SIG-M5 treated with dmso at 0.1 percent for 504 hours (cell line): Measurements from ENCODE around the gene CHRD.
"Not testable (repeated sequence)": the region's sequence is repeated elsewhere in the genome, so short reads cannot be mapped to it uniquely, and the experiment has no call there.

ENCODE experiments used
- DNase-seq: peaks from one replicate; lab custom pipeline; 2025; ENCODE audit not compliant: unreplicated experiment; lab: John Stamatoyannopoulos, UW

The CHRD gene

GRCh38 chr3:184379358-184380184 lies at the start of gene CHRD:
TSS of gene CHRD (plus strand) at chr3:184380054. CDS start at chr3:184380319, 265 bp downstream.
- DNase-seq = no peak

DNA sequence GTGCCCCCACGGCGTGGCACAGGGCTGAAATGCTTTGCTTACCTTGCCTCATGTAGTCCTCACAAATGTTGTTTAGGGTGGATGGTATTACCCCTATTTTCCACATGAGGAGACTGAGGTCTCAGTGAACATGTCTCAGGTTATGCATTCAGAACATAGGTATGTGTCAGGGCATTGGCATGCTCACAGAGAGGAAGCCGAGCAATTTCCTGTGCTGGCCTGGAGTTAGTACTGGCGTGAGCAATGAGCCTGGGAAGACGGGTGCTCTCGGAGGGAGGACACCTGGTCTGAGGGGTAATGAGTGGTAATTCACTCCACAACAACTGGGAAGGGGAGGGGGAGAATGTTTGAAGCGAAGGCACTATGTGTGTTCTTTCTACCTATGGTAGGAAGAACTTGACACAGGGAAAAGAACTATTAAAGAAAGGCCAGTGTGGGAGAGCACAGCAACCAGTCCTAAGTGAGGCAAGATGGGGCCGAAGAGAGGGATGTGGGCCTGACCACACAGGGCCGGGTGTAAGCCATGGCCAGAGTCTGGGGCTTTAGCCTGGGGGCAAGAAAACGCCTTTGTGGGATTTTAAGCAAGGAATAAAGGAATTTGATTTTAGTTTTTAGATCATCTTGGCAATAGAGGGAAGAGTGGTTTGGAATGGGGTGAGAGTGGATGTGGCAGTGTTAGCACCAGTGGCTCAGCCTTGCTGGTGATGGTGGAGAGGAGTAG lies 47.3 kb upstream of the CHRD start:
- DNase-seq = no peak

DNA sequence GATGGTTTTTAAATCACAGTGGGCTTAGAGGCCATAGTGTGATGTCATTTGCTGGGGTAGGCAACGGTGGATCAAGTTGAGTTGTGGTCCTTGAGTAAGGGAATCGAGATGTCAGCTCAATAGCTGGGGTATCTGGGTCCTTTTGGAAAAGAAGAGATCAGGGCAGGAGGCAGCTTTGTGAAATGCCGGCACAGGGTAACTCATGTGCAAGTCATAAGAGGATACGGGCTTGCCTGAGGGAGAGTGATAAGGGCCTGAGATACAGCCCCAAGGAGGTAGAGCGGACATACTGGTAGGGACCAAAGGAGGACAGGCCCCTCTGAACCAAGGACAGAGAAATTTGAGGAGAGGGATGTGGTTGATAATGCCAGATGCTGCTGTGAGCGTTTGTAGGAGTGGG lies 46.7 kb upstream of the CHRD start:
- DNase-seq = no peak

DNA sequence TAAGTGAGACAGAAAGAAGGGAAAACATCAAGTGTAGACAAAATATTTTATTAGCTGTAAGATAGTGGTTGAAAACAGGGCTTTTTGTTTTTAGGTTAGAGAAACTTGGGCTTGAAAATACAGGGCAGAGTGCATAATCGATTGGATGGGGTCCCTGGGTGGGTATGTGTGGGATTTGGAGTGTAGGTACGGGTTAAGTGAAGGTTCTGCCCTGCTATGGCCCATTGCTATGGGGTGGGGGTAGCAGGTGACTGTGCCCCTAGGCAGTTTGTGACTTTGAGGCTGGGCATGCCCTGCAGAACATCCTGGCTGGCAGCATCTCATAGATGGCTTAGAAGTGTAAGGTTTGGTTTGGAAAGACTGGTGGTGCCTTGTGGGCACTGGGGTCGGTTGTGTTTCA lies 46.2 kb upstream of the CHRD start:
- DNase-seq = no peak

DNA sequence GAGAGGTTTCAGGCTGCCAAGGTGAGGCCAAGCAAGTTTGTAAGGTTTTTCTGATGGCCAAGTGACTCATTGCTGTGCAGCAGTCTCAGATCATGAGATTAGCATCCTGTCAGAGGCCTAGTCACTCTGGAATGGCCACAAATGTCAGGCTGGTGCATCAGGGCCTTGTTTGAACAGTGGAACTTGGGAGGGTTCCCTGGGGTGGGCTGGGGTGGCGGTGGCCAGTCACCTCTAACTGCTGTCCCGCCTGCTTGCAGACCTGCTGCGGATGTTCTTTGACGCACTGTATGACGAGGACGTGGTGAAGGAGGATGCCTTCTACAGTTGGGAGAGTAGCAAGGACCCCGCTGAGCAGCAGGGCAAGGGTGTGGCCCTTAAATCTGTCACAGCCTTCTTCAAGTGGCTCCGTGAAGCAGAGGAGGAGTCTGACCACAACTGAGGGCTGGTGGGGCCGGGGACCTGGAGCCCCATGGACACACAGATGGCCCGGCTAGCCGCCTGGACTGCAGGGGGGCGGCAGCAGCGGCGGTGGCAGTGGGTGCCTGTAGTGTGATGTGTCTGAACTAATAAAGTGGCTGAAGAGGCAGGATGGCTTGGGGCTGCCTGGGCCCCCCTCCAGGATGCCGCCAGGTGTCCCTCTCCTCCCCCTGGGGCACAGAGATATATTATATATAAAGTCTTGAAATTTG lies 45.2 kb upstream of the CHRD start:
- peak; percentile 38 for DNase-seq

DNA sequence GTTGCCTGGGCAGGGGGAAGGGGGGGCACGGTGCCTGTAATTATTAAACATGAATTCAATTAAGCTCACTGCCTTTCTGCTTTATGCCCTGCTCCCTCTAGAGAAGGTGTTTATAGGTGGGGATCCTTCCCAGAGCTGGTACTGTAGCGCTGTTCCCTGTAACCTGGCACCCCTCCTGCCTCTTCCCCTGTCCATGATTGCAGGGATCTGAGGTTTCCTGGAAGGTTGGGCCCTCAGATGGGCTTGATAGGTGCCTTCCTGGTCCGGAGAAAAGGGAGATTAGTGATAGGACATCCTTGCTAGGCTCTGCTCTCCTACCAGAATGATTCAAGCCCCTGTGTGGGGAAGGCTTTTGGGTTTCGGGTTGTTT lies 44.6 kb upstream of the CHRD start:
- DNase-seq = no peak

DNA sequence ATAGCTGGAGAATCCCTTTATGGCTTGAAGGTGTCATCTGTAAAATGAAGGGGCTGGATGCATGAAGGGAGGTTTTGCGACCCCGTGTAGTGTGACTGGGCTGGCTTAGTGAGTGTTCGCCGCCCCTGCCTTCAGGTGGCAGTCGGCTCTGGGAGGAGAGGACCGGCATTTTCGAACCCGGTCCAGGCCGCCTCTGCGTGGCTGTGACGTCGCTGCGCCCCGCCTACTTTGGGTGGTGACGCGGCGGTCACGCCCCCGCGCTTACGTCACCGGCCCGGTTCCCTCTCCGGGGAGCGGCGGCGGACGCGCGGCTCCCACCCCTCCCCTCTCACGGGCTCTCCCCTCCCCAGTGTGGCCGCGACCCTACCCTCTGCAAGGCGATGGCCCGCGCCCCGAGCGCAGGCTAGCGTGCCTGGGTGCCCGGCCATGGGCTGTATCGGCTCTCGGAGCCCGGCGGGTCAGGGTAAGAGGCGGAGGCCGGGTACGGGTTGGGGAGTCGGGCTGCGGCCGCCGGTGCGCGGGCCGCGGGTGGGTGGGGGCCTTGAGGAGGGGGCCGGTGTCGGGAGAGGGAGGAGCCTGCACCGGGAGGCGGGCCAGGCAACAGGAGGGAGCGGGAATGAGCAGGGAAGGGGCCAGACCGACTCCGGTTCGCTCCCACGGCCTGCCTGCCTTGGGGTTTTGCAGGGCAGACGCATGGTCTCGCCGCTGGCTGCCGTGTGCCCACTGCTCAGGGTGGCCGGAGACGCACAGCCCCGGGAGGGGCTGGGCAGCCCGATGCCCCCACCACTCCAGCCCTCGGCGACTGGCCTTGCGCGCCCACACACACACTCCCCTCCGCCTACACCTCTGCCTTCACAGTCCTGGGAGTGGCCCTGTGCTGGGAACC lies 44.0 kb upstream of the CHRD start:
- DNase-seq = peak; percentile 45

DNA sequence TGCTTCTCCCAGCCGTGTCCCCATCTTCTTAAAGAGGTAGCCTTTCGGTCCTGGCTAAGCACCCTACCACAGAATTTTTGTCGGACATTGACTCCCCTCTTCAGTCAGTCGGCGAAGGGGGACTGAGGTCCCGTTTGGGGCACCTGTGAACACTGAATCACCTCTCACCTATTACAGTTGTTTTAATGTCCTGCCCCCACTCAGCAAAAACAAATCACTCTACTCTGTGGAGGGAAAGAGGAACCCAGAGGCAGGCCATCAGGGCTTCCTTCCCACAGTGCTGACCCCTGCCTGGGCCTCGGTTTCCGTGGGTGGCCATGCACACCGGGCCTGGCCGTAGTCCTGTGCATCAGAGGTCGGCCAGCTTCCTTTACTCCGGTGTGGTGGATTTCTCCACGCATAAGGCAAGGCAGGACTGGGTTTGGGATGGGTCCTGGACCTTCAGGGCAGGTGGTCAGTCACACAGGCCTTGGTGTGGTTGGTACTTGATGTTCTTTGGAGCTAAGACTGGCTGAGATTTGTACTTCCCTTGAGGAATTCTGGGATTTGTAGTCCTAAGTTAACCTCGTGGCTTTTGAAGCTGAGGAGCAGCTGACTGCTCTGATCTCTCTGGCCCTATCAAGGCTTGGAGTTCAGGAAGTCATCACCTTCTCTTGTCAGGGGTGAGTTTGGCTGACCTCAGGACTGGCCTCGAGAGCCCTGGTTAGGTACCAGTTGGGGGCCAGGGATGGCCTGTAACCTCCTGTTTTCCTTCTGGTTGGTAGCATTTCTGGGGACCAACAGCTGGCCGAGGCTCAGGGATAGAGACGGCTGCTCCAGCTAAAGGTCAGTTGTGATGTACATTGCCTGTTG lies 43.1 kb upstream of the CHRD start:
- no peak for DNase-seq

- DNase-seq = no peak
Observed at GRCh38 chr3:184337399-184337714, 42.5 kb upstream of the CHRD start, which contains the start of gene FAM131A. TSS of gene FAM131A (plus strand) at chr3:184337600. CDS start at chr3:184337631, 31 bp downstream.

DNA sequence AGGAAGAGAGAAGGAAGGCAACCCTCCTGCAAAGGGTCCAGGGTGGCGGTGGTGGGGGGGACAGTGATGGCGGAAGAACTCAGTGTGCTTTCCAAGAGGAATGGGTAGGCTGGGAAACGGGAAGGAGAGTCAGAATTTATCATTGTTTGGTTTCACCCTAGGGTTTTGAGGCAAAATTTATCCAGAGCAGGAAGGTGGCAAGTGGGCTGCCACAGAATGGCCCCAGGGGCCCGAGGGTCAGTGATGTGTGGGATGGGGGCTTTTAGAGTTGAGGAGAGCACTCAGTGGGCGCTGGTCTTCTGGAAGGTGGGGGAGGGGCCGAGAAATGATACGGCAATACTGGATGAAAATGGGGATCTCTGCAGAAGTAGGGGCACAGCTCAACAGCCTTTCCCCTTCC lies 41.9 kb upstream of the CHRD start:
- DNase-seq = no peak

GRCh38 chr3:184338511-184338945 lies 41.3 kb upstream of the CHRD start:
- DNase-seq = no peak

DNA sequence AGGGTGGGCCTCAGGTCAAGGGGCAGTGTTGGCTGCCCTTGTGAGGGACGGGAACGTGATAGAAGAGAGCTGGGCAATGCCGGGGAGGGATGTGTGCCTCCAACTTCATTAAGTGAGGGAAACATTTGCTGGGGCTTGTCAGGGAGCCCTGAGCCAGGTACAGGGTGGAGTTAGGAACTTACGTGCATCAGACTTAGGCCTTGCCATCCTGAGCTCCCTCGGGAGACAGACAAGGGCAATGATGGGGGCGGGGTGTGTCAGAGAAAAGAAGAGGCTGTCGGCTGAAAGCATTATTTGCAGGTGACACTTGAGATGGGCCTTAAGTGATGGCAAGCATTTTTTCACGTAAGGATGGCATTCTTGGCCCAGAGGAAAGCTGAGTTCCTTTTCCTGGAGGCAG lies 40.9 kb upstream of the CHRD start:
- DNase-seq = no peak

GRCh38 chr3:184339451-184340135 lies 40.3 kb upstream of the CHRD start:
- DNase-seq = not testable (repeated sequence)

DNA sequence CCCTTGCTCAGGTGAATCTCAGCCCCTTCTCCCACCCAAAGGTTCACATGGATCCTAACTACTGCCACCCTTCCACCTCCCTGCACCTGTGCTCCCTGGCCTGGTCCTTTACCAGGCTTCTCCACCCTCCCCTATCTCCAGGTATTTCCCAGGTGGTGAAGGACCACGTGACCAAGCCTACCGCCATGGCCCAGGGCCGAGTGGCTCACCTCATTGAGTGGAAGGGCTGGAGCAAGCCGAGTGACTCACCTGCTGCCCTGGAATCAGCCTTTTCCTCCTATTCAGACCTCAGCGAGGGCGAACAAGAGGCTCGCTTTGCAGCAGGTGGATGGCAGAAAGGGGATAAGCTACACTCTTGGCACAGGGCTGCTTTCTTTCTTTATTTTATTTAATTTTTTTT lies 37.9 kb upstream of the CHRD start:
- no peak for DNase-seq

DNA sequence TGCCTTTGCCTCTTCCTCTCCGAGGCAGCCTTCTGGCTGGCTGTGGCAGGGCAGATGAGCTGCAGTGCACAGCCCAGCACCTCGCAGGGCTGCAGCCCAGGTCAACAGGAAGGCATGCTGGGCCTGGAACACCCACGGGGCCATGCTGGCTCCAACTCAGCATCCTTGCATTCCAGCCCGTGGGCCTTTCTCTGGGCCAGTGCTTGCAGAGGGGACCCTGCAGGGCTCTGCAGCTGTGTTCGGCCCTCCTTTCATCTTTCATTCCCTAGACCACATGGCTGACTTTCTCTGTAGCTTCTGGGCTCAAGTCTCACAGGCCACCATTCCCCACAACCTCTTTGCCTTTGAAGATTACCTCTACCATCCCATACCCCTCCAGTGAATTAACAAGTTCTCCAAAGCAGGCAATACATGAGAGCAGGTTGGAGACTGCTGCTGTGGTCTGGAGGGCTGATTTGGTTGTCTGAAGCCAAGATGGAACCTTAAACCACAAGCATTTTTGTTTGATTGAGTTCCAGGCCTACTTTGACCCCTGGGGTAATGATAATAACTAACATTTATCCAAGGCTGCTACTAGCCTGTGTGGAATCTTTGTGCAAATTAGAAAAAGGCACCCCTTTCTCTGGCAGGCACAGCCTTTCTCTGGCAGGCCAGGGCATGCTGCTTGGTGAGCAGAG lies 36.5 kb upstream of the CHRD start:
- DNase-seq = no peak

DNA sequence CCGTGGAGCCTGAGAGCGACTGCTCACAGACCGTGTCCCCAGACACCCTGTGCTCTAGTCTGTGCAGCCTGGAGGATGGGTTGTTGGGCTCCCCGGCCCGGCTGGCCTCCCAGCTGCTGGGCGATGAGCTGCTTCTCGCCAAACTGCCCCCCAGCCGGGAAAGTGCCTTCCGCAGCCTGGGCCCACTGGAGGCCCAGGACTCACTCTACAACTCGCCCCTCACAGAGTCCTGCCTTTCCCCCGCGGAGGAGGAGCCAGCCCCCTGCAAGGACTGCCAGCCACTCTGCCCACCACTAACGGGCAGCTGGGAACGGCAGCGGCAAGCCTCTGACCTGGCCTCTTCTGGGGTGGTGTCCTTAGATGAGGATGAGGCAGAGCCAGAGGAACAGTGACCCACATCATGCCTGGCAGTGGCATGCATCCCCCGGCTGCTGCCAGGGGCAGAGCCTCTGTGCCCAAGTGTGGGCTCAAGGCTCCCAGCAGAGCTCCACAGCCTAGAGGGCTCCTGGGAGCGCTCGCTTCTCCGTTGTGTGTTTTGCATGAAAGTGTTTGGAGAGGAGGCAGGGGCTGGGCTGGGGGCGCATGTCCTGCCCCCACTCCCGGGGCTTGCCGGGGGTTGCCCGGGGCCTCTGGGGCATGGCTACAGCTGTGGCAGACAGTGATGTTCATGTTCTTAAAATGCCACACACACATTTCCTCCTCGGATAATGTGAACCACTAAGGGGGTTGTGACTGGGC lies 35.1 kb upstream of the CHRD start:
- no peak for DNase-seq

DNA sequence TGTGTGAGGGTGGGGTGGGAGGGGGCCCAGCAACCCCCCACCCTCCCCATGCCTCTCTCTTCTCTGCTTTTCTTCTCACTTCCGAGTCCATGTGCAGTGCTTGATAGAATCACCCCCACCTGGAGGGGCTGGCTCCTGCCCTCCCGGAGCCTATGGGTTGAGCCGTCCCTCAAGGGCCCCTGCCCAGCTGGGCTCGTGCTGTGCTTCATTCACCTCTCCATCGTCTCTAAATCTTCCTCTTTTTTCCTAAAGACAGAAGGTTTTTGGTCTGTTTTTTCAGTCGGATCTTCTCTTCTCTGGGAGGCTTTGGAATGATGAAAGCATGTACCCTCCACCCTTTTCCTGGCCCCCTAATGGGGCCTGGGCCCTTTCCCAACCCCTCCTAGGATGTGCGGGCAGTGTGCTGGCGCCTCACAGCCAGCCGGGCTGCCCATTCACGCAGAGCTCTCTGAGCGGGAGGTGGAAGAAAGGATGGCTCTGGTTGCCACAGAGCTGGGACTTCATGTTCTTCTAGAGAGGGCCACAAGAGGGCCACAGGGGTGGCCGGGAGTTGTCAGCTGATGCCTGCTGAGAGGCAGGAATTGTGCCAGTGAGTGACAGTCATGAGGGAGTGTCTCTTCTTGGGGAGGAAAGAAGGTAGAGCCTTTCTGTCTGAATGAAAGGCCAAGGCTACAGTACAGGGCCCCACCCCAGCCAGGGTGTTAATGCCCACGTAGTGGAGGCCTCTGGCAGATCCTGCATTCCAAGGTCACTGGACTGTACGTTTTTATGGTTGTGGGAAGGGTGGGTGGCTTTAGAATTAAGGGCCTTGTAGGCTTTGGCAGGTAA lies 34.3 kb upstream of the CHRD start:
- DNase-seq = peak; percentile 82
